ENCODE measurements around the gene PCBP2. TPM values are rescaled to one million over a fixed set of nuclear protein-coding genes. Genes with fewer than 3 reads are reported as not detected.

PCBP2 gene
- total RNA-seq, 4 donors from 2014 or later, result 622 to 768 (median 702) TPM

DNA sequence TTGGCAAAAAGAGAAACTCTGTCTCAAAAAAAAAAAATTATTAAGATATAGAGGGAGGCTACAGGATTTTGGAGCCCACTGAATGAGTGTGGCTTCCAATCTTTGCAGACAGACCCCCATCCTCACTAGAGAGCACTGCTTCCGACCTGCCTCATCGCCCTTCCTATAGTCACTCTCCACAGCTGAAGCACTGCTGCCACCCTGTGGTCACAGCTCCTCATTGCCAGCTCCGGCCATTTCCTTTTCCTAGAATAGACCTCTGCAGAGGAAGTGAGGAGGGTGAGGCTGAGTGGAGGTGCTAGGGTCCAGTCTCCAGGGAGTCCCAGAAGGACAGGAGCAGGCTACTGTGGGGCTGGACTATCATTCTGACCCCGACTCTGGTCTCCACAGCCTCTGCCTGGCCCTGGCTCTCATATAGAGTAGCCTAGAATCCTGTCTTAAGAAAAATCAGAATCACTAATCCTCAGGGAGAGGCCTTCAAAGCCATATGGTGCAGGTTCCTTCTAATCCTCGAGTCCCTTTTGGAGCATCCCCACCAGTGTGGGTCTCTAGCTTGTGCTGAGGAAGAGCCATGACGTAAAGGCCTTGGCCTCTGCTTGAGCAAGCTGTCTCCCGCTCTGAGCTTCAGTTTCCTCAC, 56.8 kb downstream of the PCBP2 start:
- TF ChIP-seq, protein P1, sequence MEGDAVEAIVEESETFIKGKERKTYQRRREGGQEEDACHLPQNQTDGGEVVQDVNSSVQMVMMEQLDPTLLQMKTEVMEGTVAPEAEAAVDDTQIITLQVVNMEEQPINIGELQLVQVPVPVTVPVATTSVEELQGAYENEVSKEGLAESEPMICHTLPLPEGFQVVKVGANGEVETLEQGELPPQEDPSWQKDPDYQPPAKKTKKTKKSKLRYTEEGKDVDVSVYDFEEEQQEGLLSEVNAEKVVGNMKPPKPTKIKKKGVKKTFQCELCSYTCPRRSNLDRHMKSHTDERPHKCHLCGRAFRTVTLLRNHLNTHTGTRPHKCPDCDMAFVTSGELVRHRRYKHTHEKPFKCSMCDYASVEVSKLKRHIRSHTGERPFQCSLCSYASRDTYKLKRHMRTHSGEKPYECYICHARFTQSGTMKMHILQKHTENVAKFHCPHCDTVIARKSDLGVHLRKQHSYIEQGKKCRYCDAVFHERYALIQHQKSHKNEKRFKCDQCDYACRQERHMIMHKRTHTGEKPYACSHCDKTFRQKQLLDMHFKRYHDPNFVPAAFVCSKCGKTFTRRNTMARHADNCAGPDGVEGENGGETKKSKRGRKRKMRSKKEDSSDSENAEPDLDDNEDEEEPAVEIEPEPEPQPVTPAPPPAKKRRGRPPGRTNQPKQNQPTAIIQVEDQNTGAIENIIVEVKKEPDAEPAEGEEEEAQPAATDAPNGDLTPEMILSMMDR (IDR thresholded peaks at IDR 0.05; ENCODE audit: low read depth), result no peak

- TF ChIP-seq, protein P1 (IDR thresholded peaks at IDR 0.05; ENCODE audit: low read depth), result no peak
These were observed 58.4 kb downstream of the PCBP2 start for GRCh38 chr12:53510181-53510812.

DNA sequence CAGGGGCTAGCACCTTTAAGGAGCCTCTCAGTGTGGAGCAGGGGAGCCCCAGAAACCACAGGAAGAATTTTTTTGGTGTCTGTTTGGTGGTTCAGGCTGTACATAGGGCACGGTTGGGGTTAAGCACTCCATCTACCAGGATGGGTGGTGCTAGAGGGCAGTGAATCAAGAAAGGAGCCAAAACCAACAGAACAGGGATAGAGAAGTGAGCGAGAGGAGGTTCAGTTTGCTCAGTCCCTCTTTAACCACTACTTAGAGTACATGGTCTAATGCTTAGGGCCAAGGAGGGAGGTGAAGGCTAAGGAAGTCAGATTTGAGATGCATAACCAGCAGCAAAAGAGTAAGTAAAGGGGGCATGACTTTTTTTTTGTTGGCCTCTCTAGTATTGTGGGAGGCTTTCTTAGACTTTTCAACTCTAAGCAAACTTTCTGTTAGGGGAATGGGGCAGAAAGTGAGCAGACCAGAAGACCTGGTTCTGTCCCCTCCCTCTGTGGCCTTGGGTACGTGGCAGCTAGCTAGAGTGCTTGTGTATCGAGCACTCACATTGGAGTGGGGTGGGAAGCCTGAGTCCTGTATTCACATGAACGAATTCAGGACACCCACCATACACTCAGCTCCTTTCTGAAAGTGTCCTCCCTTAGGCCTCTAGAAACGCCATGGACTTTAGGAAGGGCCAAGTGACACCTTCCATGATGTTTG, 62.0 kb downstream of the PCBP2 start:
- TF ChIP-seq, protein P1 (IDR thresholded peaks at IDR 0.05; ENCODE audit: low read depth), result no peak

GRCh38 chr12:53514628-53515290, 62.9 kb downstream of the PCBP2 start:
- TF ChIP-seq, protein P1 (IDR thresholded peaks at IDR 0.05; ENCODE audit: low read depth), result no peak

GRCh38 chr12:53515291-53515680, 63.4 kb downstream of the PCBP2 start:
- TF ChIP-seq, protein P1 (IDR thresholded peaks at IDR 0.05; ENCODE audit: low read depth), result no peak

- TF ChIP-seq, protein P1 (IDR thresholded peaks at IDR 0.05; ENCODE audit: low read depth), result no peak
These were observed 65.0 kb downstream of the PCBP2 start for GRCh38 chr12:53516758-53517455.

Data from subcutaneous adipose tissue (tissue), 4 donors.